Measurements from ENCODE around the gene GJA4.

The GJA4 gene

GRCh38 chr1:34777519-34778321, 15.1 kb upstream of the GJA4 start:
- H3K4me3 ChIP-seq (ENCODE audit: low read depth, low read length), result no peak overlapping the region
- no peak for TF ChIP-seq CTCF (IDR thresholded peaks at IDR 0.05; ENCODE audit: control insufficient read depth, extremely low read depth, insufficient read depth)
- DNase-seq (ENCODE audit: low read depth), result no peak

GRCh38 chr1:34778381-34778780, 14.4 kb upstream of the GJA4 start:
- H3K4me3 ChIP-seq (ENCODE audit: low read depth, low read length), result no peak overlapping the region
- TF ChIP-seq CTCF (IDR thresholded peaks at IDR 0.05; ENCODE audit: control insufficient read depth, extremely low read depth, insufficient read depth), result no peak
- no peak for DNase-seq (ENCODE audit: low read depth)

- H3K4me3 ChIP-seq (ENCODE audit: low read depth, low read length), result no peak overlapping the region
- TF ChIP-seq CTCF (IDR thresholded peaks at IDR 0.05; ENCODE audit: control insufficient read depth, extremely low read depth, insufficient read depth), result no peak
- no peak for DNase-seq (ENCODE audit: low read depth)
These were observed 13.8 kb upstream of the GJA4 start for GRCh38 chr1:34779005-34779404.

DNA sequence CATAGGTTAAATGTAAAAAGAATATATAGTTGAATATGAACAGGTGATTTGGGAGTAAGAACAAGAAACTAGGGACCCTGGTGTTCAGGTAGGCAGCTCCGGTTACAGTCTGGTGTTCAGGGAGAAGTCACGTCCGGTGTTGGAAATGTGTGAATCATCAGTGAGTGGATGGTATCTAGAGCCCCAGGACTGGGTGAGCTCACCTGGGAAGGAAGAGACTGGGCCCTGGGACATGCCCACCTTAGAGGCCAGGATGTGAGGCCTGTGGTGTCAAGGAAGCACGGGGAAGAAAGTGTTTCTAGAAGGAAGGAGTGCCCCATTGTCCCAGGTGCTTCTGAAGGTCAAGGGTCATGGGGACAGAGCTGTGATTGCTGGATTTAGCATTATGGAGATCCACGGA, 13.3 kb upstream of the GJA4 start:
- DNase-seq (ENCODE audit: low read depth), result no peak
- no peak overlapping the region for H3K4me3 ChIP-seq (ENCODE audit: low read depth, low read length)
- no peak for TF ChIP-seq CTCF (IDR thresholded peaks at IDR 0.05; ENCODE audit: control insufficient read depth, extremely low read depth, insufficient read depth)

- no peak overlapping the region for H3K4me3 ChIP-seq (ENCODE audit: low read depth, low read length)
- TF ChIP-seq CTCF (IDR thresholded peaks at IDR 0.05; ENCODE audit: control insufficient read depth, extremely low read depth, insufficient read depth), result no peak
- no peak for DNase-seq (ENCODE audit: low read depth)
These were observed 12.8 kb upstream of the GJA4 start for GRCh38 chr1:34779962-34780361.

GRCh38 chr1:34780528-34780927, 12.3 kb upstream of the GJA4 start:
- no peak for TF ChIP-seq CTCF (IDR thresholded peaks at IDR 0.05; ENCODE audit: control insufficient read depth, extremely low read depth, insufficient read depth)
- no peak overlapping the region for H3K4me3 ChIP-seq (ENCODE audit: low read depth, low read length)
- DNase-seq (ENCODE audit: low read depth), result no peak
